ENCODE measurements around the gene STYK1. TPM values are rescaled to one million over a fixed set of nuclear protein-coding genes. Genes with fewer than 3 reads are reported as not detected.
"Not testable (repeated sequence)": the region's sequence is repeated elsewhere in the genome, so short reads cannot be mapped to it uniquely, and the experiment has no call there.

Gene STYK1
- total RNA-seq, 1 donor from 2014 or later = 0.53 TPM

- H3K36me3 ChIP-seq = peaks cover 5% of the 10 kb centered on the region
- DNase-seq (no peak), ATAC-seq (no peak)
- no peaks in the 10 kb centered on the region for H3K9me3 ChIP-seq
- TF ChIP-seq CTCF (IDR thresholded peaks at IDR 0.05) = no peak
- H3K4me3 ChIP-seq = no peak overlapping the region
- H3K27me3 ChIP-seq (ENCODE audit: low read depth) = no peaks in the 10 kb centered on the region
- no peak overlapping the region for H3K27ac ChIP-seq
- intact Hi-C loops (cut with DNase I) = no loop called here
- H3K4me1 ChIP-seq = no peaks in the 10 kb centered on the region
Measured at GRCh38 chr12:10582704-10583103, 91.1 kb downstream of the STYK1 start.

- DNase-seq; H3K4me1 ChIP-seq; ATAC-seq; H3K9me3 ChIP-seq; H3K27me3 ChIP-seq (ENCODE audit: low read depth); H3K36me3 ChIP-seq; H3K27ac ChIP-seq; H3K4me3 ChIP-seq; intact Hi-C loops (cut with DNase I): not testable (repeated sequence)
Measured at GRCh38 chr12:10582133-10582532, 91.7 kb downstream of the STYK1 start.

GRCh38 chr12:10574307-10574706 is 99.5 kb downstream of the STYK1 start:
- Histone ChIP-seq H3K9me3 (no peaks in the 10 kb centered on the region), H3K4me1 (no peaks in the 10 kb centered on the region), H3K27me3 (ENCODE audit: low read depth) (no peaks in the 10 kb centered on the region), H3K4me3 (no peak overlapping the region), H3K27ac (no peak overlapping the region), H3K36me3 (no peaks in the 10 kb centered on the region)
- intact Hi-C loops (cut with DNase I) = no loop called here
- ATAC-seq (no peak), DNase-seq (no peak)
- TF ChIP-seq CTCF (IDR thresholded peaks at IDR 0.05) = no peak

GRCh38 chr12:10572021-10572490 is 101.8 kb downstream of the STYK1 start:
- H3K36me3 ChIP-seq; H3K9me3 ChIP-seq; H3K4me3 ChIP-seq; H3K27me3 ChIP-seq (ENCODE audit: low read depth); DNase-seq; H3K4me1 ChIP-seq; intact Hi-C loops (cut with DNase I): not testable (repeated sequence)
- ATAC-seq = peak; percentile 38 to 91
- peak overlapping the region; percentile 15 for H3K27ac ChIP-seq

GRCh38 chr12:10571141-10571540 is 102.7 kb downstream of the STYK1 start:
- Histone ChIP-seq H3K36me3 (no peaks in the 10 kb centered on the region), H3K4me1 (no peaks in the 10 kb centered on the region), H3K27ac (no peak overlapping the region), H3K4me3 (no peak overlapping the region), H3K9me3 (no peaks in the 10 kb centered on the region), H3K27me3 (ENCODE audit: low read depth) (no peaks in the 10 kb centered on the region)
- TF ChIP-seq CTCF (IDR thresholded peaks at IDR 0.05) = no peak
- intact Hi-C loops (cut with DNase I) = no loop called here
- DNase-seq = no peak
- ATAC-seq = no peak

Other genes with a start within 250 kb of the STYK1 start
- gene KLRC2, start 238.0 kb downstream of the STYK1 start, total RNA-seq = not detected
- 1.8 TPM for gene KLRC1, start 220.7 kb downstream of the STYK1 start, total RNA-seq
- gene EIF2S3B, start 168.2 kb downstream of the STYK1 start, total RNA-seq = 0.68 TPM
- 19.7 TPM for gene MAGOHB, start 60.4 kb downstream of the STYK1 start, total RNA-seq
- gene YBX3, start 49.3 kb upstream of the STYK1 start, total RNA-seq = 278 TPM
- not detected for gene TAS2R7, start 128.6 kb upstream of the STYK1 start, total RNA-seq
- gene TAS2R8, start 133.2 kb upstream of the STYK1 start, total RNA-seq = not detected
- not detected for gene TAS2R9, start 136.1 kb upstream of the STYK1 start, total RNA-seq
- 0.35 TPM for gene TAS2R10, start 152.3 kb upstream of the STYK1 start, total RNA-seq
- gene PRR4, start 175.4 kb upstream of the STYK1 start, total RNA-seq = 1.7 TPM
- gene PRH1, start 210.2 kb upstream of the STYK1 start, total RNA-seq = 13.9 TPM
- gene TAS2R13, start 235.5 kb upstream of the STYK1 start, total RNA-seq = 0.92 TPM